Kidney epithelial cell (primary cell): ENCODE measurements around the gene TTC19. TPM values are rescaled to one million over a fixed set of nuclear protein-coding genes. Genes with fewer than 3 reads are reported as not detected.

Experiments used
- DNase-seq: peaks from one replicate; pipeline ENCODE4 v3.0.0-alpha.2; 2010; ENCODE audit warnings: low read depth
- H3K27me3 ChIP-seq: 2 replicates; pipeline ENCODE4 v1.6.0; 2011; ENCODE audit warnings: low read length; ENCODE audit not compliant: control insufficient read depth, insufficient read depth
- H3K36me3 ChIP-seq: 2 replicates; pipeline ENCODE4 v1.5.1; 2011; ENCODE audit warnings: low read length; ENCODE audit not compliant: control insufficient read depth, insufficient read depth
- H3K4me3 ChIP-seq: 2 replicates; pipeline ENCODE4 v1.5.1; 2011; ENCODE audit warnings: low read depth, mild to moderate bottlenecking, control low read depth, low read length
- total RNA-seq: library from RNA; depleted of rRNA; stranded (reverse); fragments of >200 nt; gene quantifications from 2 replicates; pipeline ENCODE4 v1.2.3, GENCODE V29; 2015
- TF ChIP-seq, protein P1 (sequence below): IDR thresholded peaks from 2 replicates; pipeline ENCODE4 v1.5.1; 2011; ENCODE audit warnings: mild to moderate bottlenecking, moderate library complexity, low read length, control low read depth, inconsistent platforms; ENCODE audit not compliant: insufficient read depth, poor library complexity, severe bottlenecking

TTC19 gene
- total RNA-seq, 1 donor from 2014 or later, result 71.2 TPM

DNA sequence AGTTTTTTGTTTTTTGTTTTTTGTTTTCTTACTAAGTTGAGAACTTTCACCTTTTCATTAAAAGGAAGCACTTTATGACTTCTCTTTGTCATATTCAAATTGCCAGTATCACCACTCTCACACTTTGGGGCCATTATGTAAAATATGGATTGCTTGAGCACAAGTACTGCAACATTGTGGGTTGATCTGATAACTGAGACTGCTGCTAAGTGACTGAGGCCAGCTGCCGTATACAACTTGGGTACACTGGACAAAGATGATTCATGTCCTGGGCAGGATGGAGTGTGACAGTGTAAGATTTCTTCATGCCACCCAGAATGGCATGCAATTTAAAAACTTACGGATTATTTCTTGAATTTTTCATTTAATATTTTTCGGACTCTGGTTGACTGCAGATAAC is 7.8 kb downstream of the TTC19 start:
- TF ChIP-seq, protein P1, sequence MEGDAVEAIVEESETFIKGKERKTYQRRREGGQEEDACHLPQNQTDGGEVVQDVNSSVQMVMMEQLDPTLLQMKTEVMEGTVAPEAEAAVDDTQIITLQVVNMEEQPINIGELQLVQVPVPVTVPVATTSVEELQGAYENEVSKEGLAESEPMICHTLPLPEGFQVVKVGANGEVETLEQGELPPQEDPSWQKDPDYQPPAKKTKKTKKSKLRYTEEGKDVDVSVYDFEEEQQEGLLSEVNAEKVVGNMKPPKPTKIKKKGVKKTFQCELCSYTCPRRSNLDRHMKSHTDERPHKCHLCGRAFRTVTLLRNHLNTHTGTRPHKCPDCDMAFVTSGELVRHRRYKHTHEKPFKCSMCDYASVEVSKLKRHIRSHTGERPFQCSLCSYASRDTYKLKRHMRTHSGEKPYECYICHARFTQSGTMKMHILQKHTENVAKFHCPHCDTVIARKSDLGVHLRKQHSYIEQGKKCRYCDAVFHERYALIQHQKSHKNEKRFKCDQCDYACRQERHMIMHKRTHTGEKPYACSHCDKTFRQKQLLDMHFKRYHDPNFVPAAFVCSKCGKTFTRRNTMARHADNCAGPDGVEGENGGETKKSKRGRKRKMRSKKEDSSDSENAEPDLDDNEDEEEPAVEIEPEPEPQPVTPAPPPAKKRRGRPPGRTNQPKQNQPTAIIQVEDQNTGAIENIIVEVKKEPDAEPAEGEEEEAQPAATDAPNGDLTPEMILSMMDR, result no peak
- Histone ChIP-seq H3K27me3 (no peaks in the 10 kb centered on the region), H3K4me3 (no peak overlapping the region), H3K36me3 (peaks cover 4% of the 10 kb centered on the region)
- no peak for DNase-seq

DNA sequence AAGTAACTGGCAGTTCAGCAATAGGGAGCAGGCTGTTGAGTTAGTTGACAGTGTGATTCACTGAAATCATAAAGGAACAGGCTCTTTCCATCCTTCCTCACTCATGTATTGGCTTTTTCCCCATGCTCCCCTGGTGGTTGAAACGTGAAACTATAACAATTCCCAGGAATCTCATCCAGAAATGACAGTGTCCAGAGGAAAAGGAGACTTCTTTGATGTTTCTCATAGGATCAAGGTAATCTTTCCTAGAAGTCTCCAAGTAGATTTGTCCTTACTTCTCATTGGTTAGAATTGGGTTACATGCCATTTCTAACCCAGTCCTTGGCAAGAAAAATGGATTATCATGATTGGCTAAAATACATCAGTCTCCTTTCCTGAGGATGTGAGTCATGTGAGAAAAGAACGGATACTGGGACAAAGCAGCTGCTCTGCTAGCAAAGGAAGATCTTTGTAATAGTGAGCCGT is 14.4 kb downstream of the TTC19 start:
- no peak for DNase-seq
- TF ChIP-seq, protein P1, result peak; percentile 66
- Histone ChIP-seq H3K36me3 (peaks cover 1% of the 10 kb centered on the region), H3K27me3 (no peaks in the 10 kb centered on the region), H3K4me3 (no peak overlapping the region)

DNA sequence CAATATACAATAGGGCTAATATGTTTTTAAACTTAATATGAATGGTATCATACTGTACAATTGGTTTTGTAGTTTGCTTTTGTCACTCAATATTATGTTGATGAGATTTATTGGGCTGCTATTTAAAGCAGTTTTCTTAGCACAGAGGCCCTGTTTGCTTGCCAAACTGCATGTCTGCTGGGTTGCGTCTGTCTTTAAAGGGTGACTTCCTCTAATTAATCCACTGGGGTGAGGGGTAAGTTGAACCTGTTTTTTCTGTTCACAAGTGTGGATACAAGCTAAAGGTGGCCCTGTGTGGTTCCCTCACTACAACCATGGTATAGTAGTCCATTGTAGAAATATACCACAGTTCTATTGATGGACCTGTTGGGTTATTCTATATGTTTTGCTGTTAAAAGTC is 19.7 kb downstream of the TTC19 start:
- Histone ChIP-seq H3K4me3 (no peak overlapping the region), H3K27me3 (no peaks in the 10 kb centered on the region), H3K36me3 (peaks cover 1% of the 10 kb centered on the region)
- TF ChIP-seq, protein P1, result no peak
- DNase-seq, result no peak

DNA sequence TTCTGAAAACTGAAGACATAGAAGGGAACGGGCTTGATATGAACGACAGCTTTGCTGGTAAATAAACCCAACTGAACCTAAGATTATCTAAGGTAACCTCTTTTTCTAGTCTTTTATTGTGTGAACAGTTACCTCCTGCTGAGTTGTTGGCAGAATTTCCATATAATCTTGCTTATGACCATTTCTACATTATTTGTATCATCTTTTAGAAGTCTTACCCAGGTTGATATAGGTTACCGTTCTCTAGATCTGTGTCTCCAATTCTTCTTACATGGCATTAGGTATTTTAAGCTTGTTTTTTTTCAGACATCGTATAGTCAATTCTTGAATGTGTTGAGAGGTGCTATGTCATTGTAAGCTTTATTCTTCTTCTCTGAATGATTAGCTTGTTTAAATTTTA is 24.3 kb downstream of the TTC19 start:
- TF ChIP-seq, protein P1, result no peak
- Histone ChIP-seq H3K27me3 (no peaks in the 10 kb centered on the region), H3K36me3 (peaks cover 3% of the 10 kb centered on the region), H3K4me3 (no peak overlapping the region)
- DNase-seq, result no peak

DNA sequence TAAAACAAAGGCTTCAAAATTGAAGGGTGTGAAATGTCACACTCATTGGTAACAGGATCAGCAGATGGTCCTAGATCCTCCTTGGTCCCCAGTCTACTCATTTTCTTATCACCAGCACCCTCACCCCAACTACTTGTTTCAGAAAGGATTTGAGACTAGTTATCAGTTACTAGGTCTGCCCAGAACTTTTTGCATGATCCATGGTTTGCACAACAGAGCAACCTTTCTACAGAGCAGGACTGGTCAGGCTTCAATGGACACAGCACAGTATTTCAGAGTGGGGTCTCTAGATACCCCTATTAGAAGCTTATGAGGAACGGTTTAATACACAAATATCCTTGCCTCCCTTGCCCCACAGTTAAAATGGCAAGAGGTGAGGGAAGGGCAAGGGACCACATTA is 25.6 kb downstream of the TTC19 start:
- TF ChIP-seq, protein P1, result no peak
- Histone ChIP-seq H3K4me3 (no peak overlapping the region), H3K27me3 (no peaks in the 10 kb centered on the region), H3K36me3 (peaks cover 3% of the 10 kb centered on the region)
- DNase-seq, result no peak

DNA sequence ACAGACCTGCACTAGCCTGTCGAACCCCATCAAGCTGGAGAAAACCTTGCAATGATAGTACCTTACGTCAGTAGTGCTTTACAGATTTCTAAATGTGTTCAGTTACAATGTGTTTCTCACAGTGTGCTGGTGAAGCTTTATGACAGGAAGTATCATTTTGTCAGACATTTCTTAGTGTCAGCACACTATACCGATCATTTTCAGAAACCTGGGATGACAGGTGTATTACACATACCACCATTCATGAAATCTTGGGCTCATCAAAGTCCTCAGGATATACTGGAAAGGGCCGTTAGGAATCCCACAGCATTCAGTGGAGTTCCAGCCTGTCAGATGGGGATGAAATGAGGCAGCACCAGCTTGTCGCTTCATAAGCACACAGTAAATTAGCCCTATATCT is 27.3 kb downstream of the TTC19 start:
- no peak overlapping the region for H3K4me3 ChIP-seq
- TF ChIP-seq, protein P1, result no peak
- H3K36me3 ChIP-seq, result peaks cover 3% of the 10 kb centered on the region
- H3K27me3 ChIP-seq, result no peaks in the 10 kb centered on the region
- no peak for DNase-seq
